Neuronal stem cell (in vitro differentiated cells): ENCODE results near the gene ZEB2. TPM values are rescaled to one million over a fixed set of nuclear protein-coding genes. Genes with fewer than 3 reads are reported as not detected.

Experiments used
- DNase-seq: peaks from one replicate; pipeline ENCODE4 v3.0.0-alpha.2; 2013; ENCODE audit warnings: low spot score
- H2AFZ ChIP-seq: one replicate; pipeline ENCODE4 v1.6.1; 2013; ENCODE audit warnings: mild to moderate bottlenecking, low read length, inconsistent platforms
- H2AK5ac ChIP-seq: 2 replicates; pipeline ENCODE4 v1.6.1; 2013; ENCODE audit warnings: low read depth, mild to moderate bottlenecking, inconsistent platforms, low read length, moderate library complexity, mixed read lengths
- H2BK120ac ChIP-seq: 2 replicates; pipeline ENCODE4 v1.6.1; 2013; ENCODE audit warnings: low read depth, mild to moderate bottlenecking, inconsistent platforms, low read length, moderate library complexity, mixed read lengths
- H2BK12ac ChIP-seq: one replicate; pipeline ENCODE4 v1.6.1; 2013; ENCODE audit warnings: low read length, inconsistent platforms
- H2BK15ac ChIP-seq: 2 replicates; pipeline ENCODE4 v1.6.1; 2013; ENCODE audit warnings: mild to moderate bottlenecking, low read length, inconsistent platforms, mixed read lengths
- H2BK5ac ChIP-seq: one replicate; pipeline ENCODE4 v1.6.1; 2013; ENCODE audit warnings: inconsistent platforms, mild to moderate bottlenecking, low read length, moderate library complexity
- H3K14ac ChIP-seq: one replicate; pipeline ENCODE4 v1.6.1; 2013; ENCODE audit warnings: low read length, inconsistent platforms
- H3K18ac ChIP-seq: 2 replicates; pipeline ENCODE4 v1.6.1; 2013; ENCODE audit warnings: low read length, inconsistent platforms
- H3K23ac ChIP-seq: 2 replicates; pipeline ENCODE4 v1.6.1; 2013; ENCODE audit warnings: low read depth, mild to moderate bottlenecking, mixed read lengths, low read length, inconsistent platforms; ENCODE audit not compliant: poor library complexity
- H3K27ac ChIP-seq: replicated peaks from 3 replicates; pipeline ENCODE4 v1.5.1; 2013; ENCODE audit warnings: low read length, inconsistent platforms
- H3K27me3 ChIP-seq, 3 experiments: 2 replicates each; pipeline ENCODE4 v1.6.1; 2013; ENCODE audit warnings: low read length in 3 of 3, mild to moderate bottlenecking in 2 of 3, inconsistent platforms in 1 of 3, low read depth in 1 of 3, mixed read lengths in 1 of 3, moderate library complexity in 1 of 3; ENCODE audit not compliant: control insufficient read depth in 3 of 3, insufficient read depth in 3 of 3
- H3K36me3 ChIP-seq, 2 donors: replicated peaks in 1 of 2; 2 replicates each; pipeline ENCODE4 v1.6.1; 2013; ENCODE audit warnings: low read length in 2 of 2; ENCODE audit not compliant: control insufficient read depth in 2 of 2, insufficient read depth in 2 of 2
- H3K4ac ChIP-seq: 2 replicates; pipeline ENCODE4 v1.6.1; 2013; ENCODE audit warnings: inconsistent platforms, mild to moderate bottlenecking, low read length, moderate library complexity
- H3K4me1 ChIP-seq, 2 donors: 1 replicate in 1 of 2; 2 replicates in 1 of 2; pipeline ENCODE4 v1.6.1; 2013; ENCODE audit warnings: low read length in 2 of 2, low read depth in 1 of 2; ENCODE audit not compliant: control insufficient read depth in 2 of 2, insufficient read depth in 1 of 2
- H3K4me2 ChIP-seq: one replicate; pipeline ENCODE4 v1.6.1; 2013; ENCODE audit warnings: mild to moderate bottlenecking, low read length, inconsistent platforms; ENCODE audit not compliant: insufficient read depth, poor library complexity, severe bottlenecking
- H3K4me3 ChIP-seq, 2 donors: 2 replicates each; pipeline ENCODE4 v1.5.1; 2013; ENCODE audit warnings: low read length in 2 of 2, mild to moderate bottlenecking in 2 of 2, inconsistent platforms in 1 of 2, moderate library complexity in 1 of 2
- H3K79me1 ChIP-seq: one replicate; pipeline ENCODE4 v1.6.1; 2013; ENCODE audit warnings: low read depth, mild to moderate bottlenecking, inconsistent platforms, low read length, moderate library complexity
- H3K9ac ChIP-seq: one replicate; pipeline ENCODE4 v1.6.1; 2013; ENCODE audit warnings: mild to moderate bottlenecking, low read depth, low read length, inconsistent platforms; ENCODE audit not compliant: poor library complexity
- H3K9me3 ChIP-seq, 2 donors: replicated peaks in 1 of 2; 2 replicates each; pipeline versions ENCODE3 to v1.6.1; 2013; ENCODE audit warnings: low read length in 2 of 2, mild to moderate bottlenecking in 2 of 2, inconsistent platforms in 1 of 2, low read depth in 1 of 2, mixed read lengths in 1 of 2, moderate library complexity in 1 of 2; ENCODE audit not compliant: control insufficient read depth in 2 of 2, insufficient read depth in 1 of 2
- H4K8ac ChIP-seq: one replicate; pipeline ENCODE4 v1.6.1; 2013; ENCODE audit warnings: low read depth, mild to moderate bottlenecking, inconsistent platforms, low read length, moderate library complexity
- H4K91ac ChIP-seq: one replicate; pipeline ENCODE4 v1.6.1; 2013; ENCODE audit warnings: low read length, low read depth, mild to moderate bottlenecking, inconsistent platforms; ENCODE audit not compliant: poor library complexity
- WGBS, 2 donors: extraction: QIAGEN DNeasy Blood & Tissue Kit; methylation state at CpG; one replicate each; pipeline ENCODE4 v1.1.7; 2013; ENCODE audit warnings: missing lambda C conversion rate in 2 of 2, mixed read lengths in 1 of 2; ENCODE audit not compliant: insufficient read length in 2 of 2, insufficient replicate concordance in 1 of 2; ENCODE audit errors: extremely low coverage in 2 of 2; 5-methylcytosine and 5-hydroxymethylcytosine counted together
- polyA plus RNA-seq, 2 experiments: library from polyadenylated mRNA; stranded (reverse); fragments of 200-250 nt; gene quantifications; one replicate each; pipeline ENCODE4 v1.2.3, GENCODE V29; 2013

ZEB2 gene
- 18.6 TPM for polyA plus RNA-seq (2013, experiment 1 of 2)
- polyA plus RNA-seq (2013, experiment 2 of 2) = 19.1 TPM

GRCh38 chr2:144519934-144520731 is at the start of gene ZEB2:
ZEB2 (minus strand) TSS chr2:144520119; CDS start chr2:144517350, 2,769 bp downstream.
- peak within 1 kb of the TSS; percentile 60 for H3K27ac ChIP-seq
- no peak within 1 kb of the TSS for H2BK15ac ChIP-seq
- no peak within 1 kb of the TSS for H3K18ac ChIP-seq
- peak; percentile 73 for DNase-seq
- WGBS, 2 donors = no CpG with 5 or more reads among the region's 29 CpGs
- no peak within 1 kb of the TSS for H3K14ac ChIP-seq
- H4K8ac ChIP-seq = no peak within 1 kb of the TSS
- no peak within 1 kb of the TSS for H2BK12ac ChIP-seq
- peaks cover 0 to 5% of the 10 kb centered on the region in 2 donors for H3K36me3 ChIP-seq
- peak within 1 kb of the TSS; percentile 56 for H2AFZ ChIP-seq
- H2BK5ac ChIP-seq = no peak within 1 kb of the TSS
- H3K9ac ChIP-seq = no peak within 1 kb of the TSS
- no peak within 1 kb of the TSS for H3K23ac ChIP-seq
- H3K79me1 ChIP-seq = no peaks in the 10 kb centered on the region
- H4K91ac ChIP-seq = no peak within 1 kb of the TSS
- H3K9me3 ChIP-seq = no peaks in the 10 kb centered on the region
- H3K27me3 ChIP-seq = no peaks in the 10 kb centered on the region
- no peak within 1 kb of the TSS for H3K4ac ChIP-seq
- H2AK5ac ChIP-seq = no peak within 1 kb of the TSS
- H3K4me3 ChIP-seq = peak within 1 kb of the TSS; percentile 77 to 79
- H3K4me1 ChIP-seq = peaks cover 4 to 28% of the 10 kb centered on the region in 2 donors
- H3K4me2 ChIP-seq = peak within 1 kb of the TSS; percentile 52
- no peak within 1 kb of the TSS for H2BK120ac ChIP-seq

GRCh38 chr2:144567745-144568144 is 47.8 kb upstream of the ZEB2 start:
- no peaks in the 10 kb centered on the region for H3K79me1 ChIP-seq
- no peak overlapping the region for H3K14ac ChIP-seq
- no peak overlapping the region for H3K4me3 ChIP-seq
- H2BK15ac ChIP-seq = no peak overlapping the region
- peak overlapping the region; percentile 30 for H2AFZ ChIP-seq
- no peak overlapping the region for H3K9ac ChIP-seq
- peak overlapping the region; percentile 26 for H3K27ac ChIP-seq
- H3K36me3 ChIP-seq = no peaks in the 10 kb centered on the region
- no peak overlapping the region for H2BK12ac ChIP-seq
- H2AK5ac ChIP-seq = no peak overlapping the region
- no CpG with 5 or more reads among the region's 4 CpGs for WGBS, 2 donors
- H3K27me3 ChIP-seq = no peaks in the 10 kb centered on the region
- no peak overlapping the region for H2BK5ac ChIP-seq
- H3K4me1 ChIP-seq = peaks cover 5 to 10% of the 10 kb centered on the region in 2 donors
- H2BK120ac ChIP-seq = no peak overlapping the region
- no peak for DNase-seq
- H3K23ac ChIP-seq = no peak overlapping the region
- no peak overlapping the region for H3K4me2 ChIP-seq
- no peak overlapping the region for H4K8ac ChIP-seq
- no peak overlapping the region for H3K18ac ChIP-seq
- H3K9me3 ChIP-seq = no peaks in the 10 kb centered on the region
- no peak overlapping the region for H4K91ac ChIP-seq
- H3K4ac ChIP-seq = no peak overlapping the region

- H2BK120ac ChIP-seq = no peak overlapping the region
- no peak overlapping the region for H4K91ac ChIP-seq
- H2BK15ac ChIP-seq = no peak overlapping the region
- WGBS, 2 donors = no CpG with 5 or more reads among the region's 2 CpGs
- H3K4ac ChIP-seq = no peak overlapping the region
- no peaks in the 10 kb centered on the region for H3K79me1 ChIP-seq
- H3K27ac ChIP-seq = no peak overlapping the region
- no peak overlapping the region for H3K4me3 ChIP-seq
- H2BK5ac ChIP-seq = no peak overlapping the region
- H3K4me2 ChIP-seq = no peak overlapping the region
- no peaks in the 10 kb centered on the region for H3K36me3 ChIP-seq
- no peak overlapping the region for H3K9ac ChIP-seq
- H4K8ac ChIP-seq = no peak overlapping the region
- H3K14ac ChIP-seq = no peak overlapping the region
- H3K27me3 ChIP-seq = no peaks in the 10 kb centered on the region
- H2AFZ ChIP-seq = no peak overlapping the region
- no peak for DNase-seq
- peaks cover 5 to 10% of the 10 kb centered on the region in 2 donors for H3K4me1 ChIP-seq
- H3K18ac ChIP-seq = no peak overlapping the region
- no peaks in the 10 kb centered on the region for H3K9me3 ChIP-seq
- H2AK5ac ChIP-seq = no peak overlapping the region
- H3K23ac ChIP-seq = no peak overlapping the region
- no peak overlapping the region for H2BK12ac ChIP-seq
These were observed 46.5 kb upstream of the ZEB2 start for GRCh38 chr2:144566448-144566847.

- Histone ChIP-seq H3K4me1 (no peaks in the 10 kb centered on the region), H3K18ac (no peak overlapping the region), H3K4me2 (no peak overlapping the region), H2BK15ac (no peak overlapping the region), H3K23ac (no peak overlapping the region), H3K36me3 (no peaks in the 10 kb centered on the region), H2BK12ac (no peak overlapping the region), H3K27me3 (no peaks in the 10 kb centered on the region), H3K79me1 (no peaks in the 10 kb centered on the region), H3K14ac (no peak overlapping the region), H3K9me3 (peaks cover 0 to 2% of the 10 kb centered on the region in 2 donors), H2BK120ac (no peak overlapping the region), H3K4ac (no peak overlapping the region), H2AFZ (no peak overlapping the region), H4K91ac (no peak overlapping the region), H3K9ac (no peak overlapping the region), H3K4me3 (no peak overlapping the region), H2BK5ac (no peak overlapping the region), H4K8ac (no peak overlapping the region), H3K27ac (no peak overlapping the region), H2AK5ac (no peak overlapping the region)
- no CpG with 5 or more reads among the region's 1 CpG for WGBS, 2 donors
- no peak for DNase-seq
These were observed 40.3 kb upstream of the ZEB2 start for GRCh38 chr2:144560251-144560650.
